Duodenal mucosa (tissue), 2 donors: ENCODE measurements around the gene OSGIN1.

Source experiments
- H3K27ac ChIP-seq: one replicate; pipeline ENCODE4 v1.7.0; 2013; ENCODE audit warnings: low read depth, low read length
- H3K27me3 ChIP-seq, 2 donors: one replicate each; pipeline ENCODE4 v1.7.0; 2013; ENCODE audit warnings: low read length in 2 of 2, control low read depth in 1 of 2; ENCODE audit not compliant: insufficient read depth in 2 of 2, control insufficient read depth in 1 of 2
- H3K36me3 ChIP-seq, 2 donors: one replicate each; pipeline ENCODE4 v1.7.0; 2013; ENCODE audit warnings: low read length in 2 of 2, control low read depth in 1 of 2; ENCODE audit not compliant: insufficient read depth in 2 of 2, control insufficient read depth in 1 of 2
- H3K4me1 ChIP-seq, 2 donors: one replicate each; pipeline ENCODE4 v1.7.0; 2013; ENCODE audit warnings: low read length in 2 of 2, control low read depth in 1 of 2; ENCODE audit not compliant: insufficient read depth in 2 of 2, control insufficient read depth in 1 of 2
- H3K4me3 ChIP-seq, 2 donors: one replicate each; pipeline ENCODE4 v1.7.0; 2013; ENCODE audit warnings: low read length in 2 of 2, low read depth in 1 of 2
- H3K9ac ChIP-seq, 2 donors: one replicate each; pipeline ENCODE4 v1.7.0; 2013; ENCODE audit warnings: low read length in 2 of 2, low read depth in 1 of 2
- H3K9me3 ChIP-seq, 2 donors: one replicate each; pipeline ENCODE4 v1.7.0; 2013; ENCODE audit warnings: low read length in 2 of 2, control low read depth in 1 of 2; ENCODE audit not compliant: control insufficient read depth in 1 of 2

Gene OSGIN1

DNA sequence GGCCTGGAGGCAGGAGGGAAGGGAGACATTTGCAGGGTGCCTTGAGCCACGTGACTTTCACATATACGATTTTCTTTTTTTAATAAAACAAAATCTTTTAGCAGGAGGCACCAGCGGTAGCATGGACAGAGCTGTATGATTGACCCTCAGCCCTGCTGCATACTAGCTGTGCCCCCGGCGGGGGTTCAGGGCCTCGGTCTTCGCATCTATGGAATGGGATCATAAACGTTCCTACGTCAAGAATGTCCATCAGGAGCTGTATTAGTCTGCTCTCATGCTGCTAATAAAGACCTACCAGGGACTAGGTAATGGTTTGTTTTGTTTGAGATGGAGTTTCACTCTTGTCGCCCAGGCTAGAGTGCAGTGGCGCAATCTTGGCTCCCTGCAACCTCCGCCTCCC is 62.4 kb downstream of the OSGIN1 start:
- H3K27ac ChIP-seq = no peak overlapping the region
- no peak overlapping the region for H3K4me3 ChIP-seq
- no peaks in the 10 kb centered on the region for H3K27me3 ChIP-seq
- peaks cover 0 to 4% of the 10 kb centered on the region in 2 donors for H3K9me3 ChIP-seq
- H3K9ac ChIP-seq = no peak overlapping the region
- H3K4me1 ChIP-seq = no peaks in the 10 kb centered on the region
- H3K36me3 ChIP-seq = no peaks in the 10 kb centered on the region
